Activated CD4-positive, alpha-beta T cell treated with anti-CD3 and anti-CD28 coated beads for 1 hour (primary cell): ENCODE data around the gene AFTPH.

Source experiments
- DNase-seq: peaks from one replicate; pipeline ENCODE4 v3.0.0-alpha.2; 2020

AFTPH gene

GRCh38 chr2:64543008-64543697 lies 19.0 kb downstream of the AFTPH start:
- no peak for DNase-seq

GRCh38 chr2:64548761-64549160 lies 24.6 kb downstream of the AFTPH start:
- DNase-seq, result no peak

GRCh38 chr2:64550042-64550441 lies 25.9 kb downstream of the AFTPH start:
- no peak for DNase-seq

- no peak for DNase-seq
Observed at GRCh38 chr2:64551851-64552250, 27.7 kb downstream of the AFTPH start.

GRCh38 chr2:64554117-64554516 lies 30.0 kb downstream of the AFTPH start:
- no peak for DNase-seq

- DNase-seq, result no peak
Observed at GRCh38 chr2:64558445-64559081, 34.4 kb downstream of the AFTPH start.

- no peak for DNase-seq
Observed at GRCh38 chr2:64562148-64562784, 38.1 kb downstream of the AFTPH start.

- DNase-seq, result no peak
Observed at GRCh38 chr2:64563436-64563938, 39.4 kb downstream of the AFTPH start.

GRCh38 chr2:64565949-64566710 lies 42.0 kb downstream of the AFTPH start:
- no peak for DNase-seq

GRCh38 chr2:64567473-64567872 lies 43.3 kb downstream of the AFTPH start:
- DNase-seq, result no peak

- no peak for DNase-seq
Observed at GRCh38 chr2:64568836-64569235, 44.7 kb downstream of the AFTPH start.

GRCh38 chr2:64574871-64575270 lies 50.7 kb downstream of the AFTPH start:
- no peak for DNase-seq

GRCh38 chr2:64581018-64581417 lies 56.9 kb downstream of the AFTPH start:
- DNase-seq, result no peak

- no peak for DNase-seq
Observed at GRCh38 chr2:64581777-64582539, 57.8 kb downstream of the AFTPH start.

GRCh38 chr2:64582774-64583340 lies 58.7 kb downstream of the AFTPH start:
- DNase-seq, result no peak

- no peak for DNase-seq
Observed at GRCh38 chr2:64586054-64586453, 61.9 kb downstream of the AFTPH start.

GRCh38 chr2:64586883-64587481 lies 62.9 kb downstream of the AFTPH start:
- no peak for DNase-seq

- DNase-seq, result no peak
Observed at GRCh38 chr2:64587561-64587960, 63.4 kb downstream of the AFTPH start.

- DNase-seq, result no peak
Observed at GRCh38 chr2:64591188-64591587, 67.1 kb downstream of the AFTPH start.

GRCh38 chr2:64593035-64593655 lies 69.0 kb downstream of the AFTPH start:
- no peak for DNase-seq
